Transverse colon (tissue), 4 donors: ENCODE results near the gene NPEPL1. TPM values are rescaled to one million over a fixed set of nuclear protein-coding genes. Genes with fewer than 3 reads are reported as not detected.

Experiments used
- DNase-seq: peaks from one replicate; pipeline ENCODE4 v3.0.0-alpha.2; 2019
- H3K27ac ChIP-seq, 4 donors: fragments of 200-600 bp; sonication (generic); 2 replicates each; pipeline ENCODE4 v1.5.1; 2016 to 2018; ENCODE audit warnings: inconsistent platforms in 4 of 4
- H3K27me3 ChIP-seq: fragments of 200-600 bp; sonication (generic); 2 replicates; pipeline ENCODE4 v1.5.1; 2017; ENCODE audit warnings: inconsistent platforms
- H3K36me3 ChIP-seq, 4 donors: fragments of 200-600 bp; sonication (generic); 2 replicates each; pipeline ENCODE4 v1.5.1; 2017 to 2019; ENCODE audit warnings: inconsistent platforms in 4 of 4
- H3K4me1 ChIP-seq, 4 donors: fragments of 200-600 bp; sonication (generic); 2 replicates each; pipeline ENCODE4 v1.5.1; 2017 to 2020; ENCODE audit warnings: inconsistent platforms in 4 of 4
- H3K4me3 ChIP-seq, 4 donors: fragments of 200-600 bp; sonication (generic); 1 replicate in 1 of 4; 2 replicates in 3 of 4; pipeline versions ENCODE4 v1.5.1 to v1.6.1; 2017 to 2019; ENCODE audit warnings: inconsistent platforms in 4 of 4
- H3K9me3 ChIP-seq, 2 donors: fragments of 200-600 bp; sonication (generic); 2 replicates each; pipeline ENCODE4 v1.5.1; 2017 to 2019; ENCODE audit warnings: inconsistent platforms in 2 of 2
- EP300 ChIP-seq: sonication (generic); formaldehyde crosslinking; IDR thresholded peaks from one replicate; pipeline ENCODE4 v1.6.1; 2017; ENCODE audit warnings: antibody characterized with exemption, low read depth
- POLR2A ChIP-seq: fragments of 450-650 bp; IDR thresholded peaks from one replicate; pipeline ENCODE4 v1.6.1; 2016; ENCODE audit warnings: antibody characterized with exemption, mild to moderate bottlenecking, moderate library complexity
- POLR2AphosphoS5 ChIP-seq, 3 donors: sonication (generic); formaldehyde crosslinking; IDR thresholded peaks; one replicate each; pipeline ENCODE4 v1.6.1; 2016; ENCODE audit warnings: antibody characterized with exemption in 3 of 3
- WGBS, 2 donors: methylation state at CpG; one replicate each; pipeline ENCODE4 v1.1.5; 2018; ENCODE audit warnings: low coverage in 1 of 2; 5-methylcytosine and 5-hydroxymethylcytosine counted together
- in situ Hi-C, 4 donors: fragments of 200-750 bp; cut with MboI; loops; one replicate each; pipeline versions ENCODE4 v1.15.0 to v1.15.1; 2017; ENCODE audit warnings: low sequenced_read_pairs in 3 of 4, low pct_ligation_motif_present in 1 of 4, low pct_unique_long_range_greater_than_20kb in 1 of 4
- intact Hi-C: fragments of 100-400 bp; cut with DNase I; formaldehyde crosslinking; loops from one replicate; pipeline ENCODE4 v1.15.1; 2023; ENCODE audit warnings: low total_unique reads
- total RNA-seq, 4 donors: library from RNA; depleted of rRNA; stranded (reverse); fragments of >200 nt; gene quantifications; one replicate each; pipeline ENCODE4 v1.1.0, GENCODE V29; 2016
- TF ChIP-seq, protein P1 (sequence below), 5 experiments: fragments of 200-600 bp in 3 of 5; fragments of 450-650 bp in 2 of 5; sonication (generic) in 3 of 5; IDR thresholded peaks; 1 replicate in 2 of 5; 2 replicates in 3 of 5; pipeline ENCODE4 v1.5.1; 2016 to 2017; ENCODE audit warnings: antibody characterized with exemption in 5 of 5, inconsistent platforms in 3 of 5, mild to moderate bottlenecking in 2 of 5, moderate library complexity in 1 of 5

The NPEPL1 gene
- total RNA-seq, 4 donors from 2014 or later: 33.3 to 109 (median 66.9) TPM

- in situ Hi-C loops: no loop called here
- peaks cover 0 to 44% (median 15%) of the 10 kb centered on the region in 4 donors for H3K36me3 ChIP-seq
Observed at GRCh38 chr20:58678806-58679205, 13.8 kb upstream of the NPEPL1 start.

GRCh38 chr20:58682656-58683531, 9.7 kb upstream of the NPEPL1 start:
- WGBS, 2 donors: 86% methylated on average over 11 of the region's 11 CpGs
- TF ChIP-seq, protein P1, sequence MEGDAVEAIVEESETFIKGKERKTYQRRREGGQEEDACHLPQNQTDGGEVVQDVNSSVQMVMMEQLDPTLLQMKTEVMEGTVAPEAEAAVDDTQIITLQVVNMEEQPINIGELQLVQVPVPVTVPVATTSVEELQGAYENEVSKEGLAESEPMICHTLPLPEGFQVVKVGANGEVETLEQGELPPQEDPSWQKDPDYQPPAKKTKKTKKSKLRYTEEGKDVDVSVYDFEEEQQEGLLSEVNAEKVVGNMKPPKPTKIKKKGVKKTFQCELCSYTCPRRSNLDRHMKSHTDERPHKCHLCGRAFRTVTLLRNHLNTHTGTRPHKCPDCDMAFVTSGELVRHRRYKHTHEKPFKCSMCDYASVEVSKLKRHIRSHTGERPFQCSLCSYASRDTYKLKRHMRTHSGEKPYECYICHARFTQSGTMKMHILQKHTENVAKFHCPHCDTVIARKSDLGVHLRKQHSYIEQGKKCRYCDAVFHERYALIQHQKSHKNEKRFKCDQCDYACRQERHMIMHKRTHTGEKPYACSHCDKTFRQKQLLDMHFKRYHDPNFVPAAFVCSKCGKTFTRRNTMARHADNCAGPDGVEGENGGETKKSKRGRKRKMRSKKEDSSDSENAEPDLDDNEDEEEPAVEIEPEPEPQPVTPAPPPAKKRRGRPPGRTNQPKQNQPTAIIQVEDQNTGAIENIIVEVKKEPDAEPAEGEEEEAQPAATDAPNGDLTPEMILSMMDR (IDR thresholded peaks at IDR 0.05): no peak
- TF ChIP-seq POLR2AphosphoS5 (IDR thresholded peaks at IDR 0.05) (no peak), POLR2A (no peak), EP300 (no peak)
- in situ Hi-C loops: no loop called here

More at GRCh38 chr20:58678806-58679205, 13.8 kb upstream of the NPEPL1 start:
- 86 to 89% methylated on average over 5 to 8 of the region's 8 CpGs for WGBS, 2 donors
- Histone ChIP-seq H3K9me3 (no peaks in the 10 kb centered on the region), H3K4me3 (no peak overlapping the region), H3K27ac (no peak overlapping the region), H3K27me3 (no peaks in the 10 kb centered on the region), H3K4me1 (no peaks in the 10 kb centered on the region)
- no peak for TF ChIP-seq POLR2AphosphoS5 (IDR thresholded peaks at IDR 0.05)
- TF ChIP-seq POLR2A: no peak
- TF ChIP-seq, protein P1 (IDR thresholded peaks at IDR 0.05): no peak
- TF ChIP-seq EP300: no peak
- no peak for DNase-seq
- intact Hi-C loops: no loop called here

DNA sequence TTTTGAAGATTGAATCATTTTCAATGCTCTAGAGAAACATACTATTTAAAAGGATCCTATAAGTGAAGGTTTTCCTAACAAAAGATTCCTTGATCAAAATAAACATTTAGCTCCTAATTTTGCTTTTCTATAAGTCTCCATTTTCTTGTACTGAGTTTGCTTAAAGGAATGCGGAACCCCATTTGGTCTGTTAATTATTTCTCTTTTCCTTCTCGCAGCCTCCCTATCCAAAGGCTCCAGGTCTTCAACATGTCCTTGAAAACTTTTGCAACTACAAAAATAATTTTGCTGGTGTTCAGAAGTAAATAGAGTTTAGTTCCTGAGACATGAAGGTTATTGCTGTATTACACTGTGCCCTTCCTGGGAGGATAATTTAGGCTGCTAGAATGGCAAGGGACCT, 8.3 kb upstream of the NPEPL1 start:
- intact Hi-C loops: no loop called here
- no peak for TF ChIP-seq POLR2A
- no peak for TF ChIP-seq EP300
- TF ChIP-seq, protein P1 (IDR thresholded peaks at IDR 0.05): no peak
- no peak for TF ChIP-seq POLR2AphosphoS5 (IDR thresholded peaks at IDR 0.05)
- Histone ChIP-seq H3K4me3 (no peak overlapping the region), H3K27me3 (no peaks in the 10 kb centered on the region), H3K4me1 (no peaks in the 10 kb centered on the region), H3K9me3 (no peaks in the 10 kb centered on the region), H3K27ac (no peak overlapping the region), H3K36me3 (peaks cover 0 to 9% (median 3%) of the 10 kb centered on the region in 4 donors)
- DNase-seq: no peak
- in situ Hi-C loops: no loop called here
- 95 to 99% methylated on average over 2 of the region's 2 CpGs for WGBS, 2 donors

More at GRCh38 chr20:58682656-58683531, 9.7 kb upstream of the NPEPL1 start:
- Histone ChIP-seq H3K27ac (no peak overlapping the region), H3K27me3 (no peaks in the 10 kb centered on the region), H3K36me3 (peaks cover 0 to 12% (median 6%) of the 10 kb centered on the region in 4 donors), H3K9me3 (no peaks in the 10 kb centered on the region), H3K4me1 (no peaks in the 10 kb centered on the region), H3K4me3 (no peak overlapping the region)
- intact Hi-C loops: no loop called here
- no peak for DNase-seq

GRCh38 chr20:58685988-58686387, 6.6 kb upstream of the NPEPL1 start:
- no peaks in the 10 kb centered on the region for H3K9me3 ChIP-seq
- no peak for DNase-seq
- 90% methylated on average over 5 of the region's 5 CpGs; no CpG with 5 or more reads in 1 of the 2 donors for WGBS, 2 donors
- no peaks in the 10 kb centered on the region for H3K27me3 ChIP-seq
- H3K4me1 ChIP-seq: peaks cover 0 to 15% (median 6%) of the 10 kb centered on the region in 4 donors
- no peak overlapping the region for H3K27ac ChIP-seq
- in situ Hi-C loops (no loop called here), intact Hi-C loops (no loop called here)
- H3K4me3 ChIP-seq: no peak overlapping the region
- H3K36me3 ChIP-seq: no peaks in the 10 kb centered on the region
- TF ChIP-seq POLR2A (no peak), EP300 (no peak)
- TF ChIP-seq, protein P1 (IDR thresholded peaks at IDR 0.05): no peak
